LNCAP (cell line): ENCODE results near the gene C11orf91.

Source experiments
- TF ChIP-seq, protein P1 (sequence below): fragments of 450-650 bp; IDR thresholded peaks from 2 replicates; pipeline ENCODE4 v1.5.1; 2017; ENCODE audit warnings: mild to moderate bottlenecking

C11orf91 gene, protein sequence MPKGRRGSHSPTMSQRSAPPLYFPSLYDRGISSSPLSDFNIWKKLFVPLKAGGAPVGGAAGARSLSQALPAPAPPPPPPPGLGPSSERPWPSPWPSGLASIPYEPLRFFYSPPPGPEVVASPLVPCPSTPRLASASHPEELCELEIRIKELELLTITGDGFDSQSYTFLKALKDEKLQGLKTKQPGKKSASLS

DNA sequence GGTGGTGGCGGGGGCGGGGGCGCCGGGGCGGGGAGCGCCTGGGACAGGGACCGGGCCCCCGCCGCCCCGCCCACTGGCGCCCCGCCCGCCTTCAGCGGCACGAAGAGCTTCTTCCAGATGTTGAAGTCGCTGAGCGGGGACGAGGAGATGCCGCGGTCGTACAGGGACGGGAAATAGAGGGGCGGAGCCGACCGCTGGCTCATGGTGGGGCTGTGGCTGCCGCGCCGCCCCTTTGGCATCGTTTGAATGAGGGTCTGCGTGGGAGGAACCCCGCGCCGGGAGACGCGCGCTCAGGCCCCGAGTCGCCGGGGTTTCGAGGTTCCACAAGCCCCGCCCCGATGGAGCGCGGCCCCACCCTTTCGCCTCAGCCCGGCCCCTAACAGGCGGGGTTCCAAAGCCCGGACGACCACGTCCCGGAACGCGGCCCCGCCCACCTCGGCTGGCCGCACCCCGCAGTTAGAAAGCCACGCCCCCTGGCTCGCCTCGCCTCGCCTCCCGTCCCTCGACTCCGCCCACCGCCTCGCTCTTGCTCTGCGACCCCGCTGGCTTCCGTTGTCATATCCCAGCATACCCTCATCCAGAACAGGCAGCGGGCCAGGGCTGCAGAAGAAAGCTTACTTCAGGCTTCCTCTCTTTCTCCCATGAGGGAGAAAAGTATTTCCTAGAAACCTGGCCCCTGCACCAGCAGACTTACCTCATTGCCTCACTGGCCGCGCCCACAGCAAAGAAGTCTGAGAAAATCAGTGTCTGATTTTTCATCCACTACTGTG, at the start of gene C11orf91:
C11orf91 (minus strand) TSS at position 325 of the 770 bp plus-strand sequence; CDS start at position 239, 86 bp downstream.
- TF ChIP-seq, protein P1, sequence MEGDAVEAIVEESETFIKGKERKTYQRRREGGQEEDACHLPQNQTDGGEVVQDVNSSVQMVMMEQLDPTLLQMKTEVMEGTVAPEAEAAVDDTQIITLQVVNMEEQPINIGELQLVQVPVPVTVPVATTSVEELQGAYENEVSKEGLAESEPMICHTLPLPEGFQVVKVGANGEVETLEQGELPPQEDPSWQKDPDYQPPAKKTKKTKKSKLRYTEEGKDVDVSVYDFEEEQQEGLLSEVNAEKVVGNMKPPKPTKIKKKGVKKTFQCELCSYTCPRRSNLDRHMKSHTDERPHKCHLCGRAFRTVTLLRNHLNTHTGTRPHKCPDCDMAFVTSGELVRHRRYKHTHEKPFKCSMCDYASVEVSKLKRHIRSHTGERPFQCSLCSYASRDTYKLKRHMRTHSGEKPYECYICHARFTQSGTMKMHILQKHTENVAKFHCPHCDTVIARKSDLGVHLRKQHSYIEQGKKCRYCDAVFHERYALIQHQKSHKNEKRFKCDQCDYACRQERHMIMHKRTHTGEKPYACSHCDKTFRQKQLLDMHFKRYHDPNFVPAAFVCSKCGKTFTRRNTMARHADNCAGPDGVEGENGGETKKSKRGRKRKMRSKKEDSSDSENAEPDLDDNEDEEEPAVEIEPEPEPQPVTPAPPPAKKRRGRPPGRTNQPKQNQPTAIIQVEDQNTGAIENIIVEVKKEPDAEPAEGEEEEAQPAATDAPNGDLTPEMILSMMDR, result no peak

DNA sequence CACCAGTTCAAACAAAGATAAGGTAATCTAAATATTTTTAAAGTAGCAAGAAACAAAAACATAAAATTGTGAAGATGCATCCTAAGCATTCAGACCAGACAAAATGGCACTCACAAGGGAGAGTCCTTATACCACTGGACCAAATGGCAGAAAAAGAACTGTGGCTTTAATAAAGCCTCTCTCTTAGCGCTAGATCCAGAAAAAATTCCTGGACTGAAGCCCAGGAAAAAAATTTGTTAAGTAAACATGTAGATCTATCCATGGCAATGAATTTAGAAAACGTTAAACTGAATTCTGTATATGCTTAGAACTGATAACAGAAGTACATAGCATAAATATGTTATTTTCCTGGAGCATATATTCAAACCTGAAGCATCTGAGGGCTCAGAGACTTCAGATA, 47.4 kb upstream of the C11orf91 start:
- TF ChIP-seq, protein P1, result no peak

DNA sequence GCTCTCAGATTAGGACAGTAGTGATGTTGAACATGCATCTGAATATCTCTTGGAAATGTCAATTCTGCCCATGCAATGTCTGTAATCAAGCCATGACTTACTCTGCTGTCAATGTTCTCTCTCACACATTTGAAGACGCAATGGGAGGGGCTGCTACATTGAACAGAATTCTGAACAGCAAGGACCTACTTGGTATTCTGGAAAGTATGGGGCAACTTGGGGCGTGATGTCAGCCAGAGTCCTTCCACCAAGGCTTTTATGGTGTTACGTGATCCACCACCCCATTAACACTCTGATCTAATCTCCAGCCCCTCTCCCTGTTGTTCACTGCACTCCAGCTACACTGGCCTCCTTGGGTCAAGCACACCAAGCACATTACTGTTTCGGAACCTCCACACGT, 42.7 kb upstream of the C11orf91 start:
- TF ChIP-seq, protein P1, result no peak

DNA sequence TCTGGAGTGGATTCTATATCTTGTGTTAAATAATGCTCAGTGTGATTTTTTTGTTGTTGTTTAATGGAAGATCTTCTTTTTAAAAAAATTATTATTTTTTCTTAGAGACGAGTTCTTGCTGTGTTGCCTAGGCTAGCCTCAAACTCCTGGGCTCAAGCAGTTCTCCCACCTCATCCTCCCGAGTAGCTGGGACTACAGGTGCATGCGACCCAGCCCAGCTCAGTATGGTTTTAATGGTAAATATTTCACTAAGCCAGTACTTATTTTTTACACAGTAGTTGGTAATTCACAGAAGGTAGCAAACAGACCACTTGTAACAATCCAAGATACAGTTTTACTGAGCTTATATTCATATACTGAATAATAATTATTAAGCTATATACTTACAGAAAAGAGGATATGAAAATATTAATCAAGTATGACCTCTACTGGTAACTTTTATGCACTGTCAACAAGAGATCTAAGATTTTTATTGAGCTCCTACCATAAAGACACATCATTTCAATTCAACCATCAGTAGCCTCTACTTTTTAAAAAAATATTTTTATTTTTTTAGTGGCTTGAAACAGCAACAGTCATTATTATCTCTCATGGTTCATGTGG, 41.7 kb upstream of the C11orf91 start:
- TF ChIP-seq, protein P1, result peak; percentile 62; the same call in 1 of the 2 replicates

DNA sequence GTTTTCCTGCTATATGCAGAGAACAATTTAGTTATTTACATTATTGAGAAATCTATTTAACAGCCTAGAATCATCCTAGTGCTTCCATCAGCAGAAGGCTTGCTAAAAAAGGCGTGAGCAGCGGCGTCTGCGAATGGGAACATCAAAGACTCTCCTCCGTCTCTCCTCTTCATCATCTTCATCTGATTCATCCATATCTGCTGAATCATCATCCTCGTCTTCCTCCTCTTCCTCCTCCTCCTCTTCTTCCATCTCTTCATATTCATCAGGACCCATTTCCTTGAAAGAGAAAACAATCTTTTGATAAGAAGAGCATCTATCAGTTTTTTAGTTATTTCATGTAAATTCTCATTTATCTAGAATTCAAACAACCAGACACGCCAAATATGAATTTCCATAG, 41.2 kb upstream of the C11orf91 start:
- TF ChIP-seq, protein P1, result no peak

DNA sequence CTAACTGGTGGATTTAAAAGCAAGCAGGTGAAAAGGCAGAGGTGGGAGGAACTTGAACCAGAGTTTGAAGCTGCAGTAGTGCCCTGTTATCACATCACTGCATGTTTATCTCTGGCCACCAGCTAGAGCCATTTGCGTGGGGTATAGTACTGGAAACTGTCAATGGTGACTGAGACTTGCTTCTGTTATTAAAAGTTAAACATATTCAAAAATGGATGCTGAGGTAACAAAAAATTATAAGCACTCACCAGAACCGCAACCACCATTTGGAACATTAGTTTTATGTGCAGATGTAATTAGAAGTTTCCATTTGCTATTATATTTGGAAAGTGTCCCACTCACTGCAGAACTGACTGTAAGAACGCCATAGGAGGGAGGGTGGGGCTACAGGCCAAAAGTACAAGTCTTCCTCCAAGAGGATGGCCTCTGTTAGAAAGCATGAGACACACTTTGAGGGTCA, 36.8 kb upstream of the C11orf91 start:
- TF ChIP-seq, protein P1, result no peak

DNA sequence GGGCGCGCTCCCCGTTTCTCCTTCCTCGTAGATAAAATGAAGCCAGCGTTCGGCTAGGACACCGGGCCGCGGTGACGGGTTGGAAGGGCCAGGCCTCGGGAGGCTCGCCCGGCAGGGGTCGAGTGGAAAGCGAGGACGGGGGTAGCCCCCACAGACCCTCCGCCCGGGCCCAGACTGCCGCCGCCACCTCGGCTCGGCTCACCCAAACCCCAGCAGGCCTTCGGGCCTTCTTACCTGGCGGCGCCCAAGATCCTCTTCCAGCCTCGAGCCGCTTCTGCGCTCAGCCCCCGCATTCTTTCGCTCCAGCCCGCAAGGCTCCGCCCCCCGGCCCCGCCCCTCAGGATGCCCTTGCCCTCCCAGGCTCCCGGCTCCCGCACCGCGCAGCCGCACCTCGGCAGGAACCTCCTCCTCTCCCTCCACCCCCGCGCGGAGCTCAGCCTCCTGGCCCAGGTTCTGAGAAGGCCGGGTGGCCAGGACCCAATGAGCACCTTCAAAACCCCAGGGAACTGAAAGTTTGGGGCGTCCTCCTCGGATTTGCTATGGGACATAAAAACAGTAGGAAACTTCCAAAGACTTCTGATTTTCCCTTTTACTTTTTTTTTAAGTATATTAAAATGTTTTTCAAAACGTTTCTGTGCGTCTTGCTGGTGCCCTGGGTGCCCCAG, 35.7 kb upstream of the C11orf91 start, which contains the start of gene CD59:
CD59 (minus strand) TSS at position 276 of the 665 bp plus-strand sequence. CDS start 13,978 bp downstream, outside the sequence.
- TF ChIP-seq, protein P1, result no peak
